Occipital lobe (tissue), 2 donors: Measurements from ENCODE around the gene JDP2. TPM values are rescaled to one million over a fixed set of nuclear protein-coding genes. Genes with fewer than 3 reads are reported as not detected.

Source experiments
- DNase-seq: peaks from one replicate; lab custom pipeline; 2025; lab: John Stamatoyannopoulos, UW
- total RNA-seq: library from RNA; depleted of rRNA; stranded (reverse); fragments of >200 nt; gene quantifications from one replicate; pipeline ENCODE4 v1.2.3, GENCODE V29; 2014

The JDP2 gene
- total RNA-seq, 1 donor from 2014 or later, result 4.2 TPM

GRCh38 chr14:75513911-75514672 lies 86.3 kb downstream of the JDP2 start:
- DNase-seq, result no peak

DNA sequence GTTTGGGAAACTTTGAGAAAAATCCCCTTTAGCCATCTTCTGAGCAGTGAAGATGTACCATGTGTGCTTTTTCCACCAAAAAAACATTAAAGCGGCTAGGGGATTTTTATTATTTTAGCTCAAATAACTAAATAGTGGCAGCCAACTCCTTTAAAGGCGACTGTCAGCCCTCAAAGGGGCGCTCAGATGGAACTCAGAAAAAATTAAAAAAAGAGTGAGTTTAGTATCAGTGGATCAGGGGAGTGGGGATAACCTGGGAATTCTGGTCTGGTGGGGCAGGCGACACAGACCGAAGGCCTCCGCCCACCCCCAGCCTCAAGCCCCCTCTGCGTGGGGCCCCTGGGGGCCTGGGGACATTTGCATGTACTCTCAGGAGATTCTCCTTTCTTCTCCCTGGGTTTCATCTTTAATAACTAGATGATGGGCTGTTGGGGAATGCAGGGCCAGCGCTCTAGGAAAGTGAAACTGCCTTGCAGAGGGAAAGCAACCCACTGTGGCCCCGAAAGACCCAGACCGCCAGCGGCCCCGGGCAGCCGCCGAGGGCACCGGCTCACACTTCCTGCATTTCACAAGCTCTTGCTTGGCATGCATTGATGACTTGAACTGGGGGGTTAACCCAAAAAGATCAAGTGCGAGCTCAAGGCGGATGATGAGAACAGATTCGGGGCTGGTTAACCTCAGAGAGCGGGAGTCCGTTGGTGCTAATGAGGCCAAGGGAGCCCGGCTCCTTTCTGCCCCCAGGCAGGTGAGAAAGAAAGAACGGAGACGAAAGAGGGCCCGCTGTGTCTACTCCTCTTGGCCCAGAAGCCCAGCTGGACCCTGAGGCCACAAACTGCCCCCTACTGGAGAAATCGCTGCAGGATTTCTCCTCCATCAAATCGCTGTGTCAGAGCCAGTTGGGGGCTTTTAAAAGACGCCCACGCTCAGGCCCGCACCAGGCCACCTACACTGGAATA lies 87.1 kb downstream of the JDP2 start:
- DNase-seq, result no peak

DNA sequence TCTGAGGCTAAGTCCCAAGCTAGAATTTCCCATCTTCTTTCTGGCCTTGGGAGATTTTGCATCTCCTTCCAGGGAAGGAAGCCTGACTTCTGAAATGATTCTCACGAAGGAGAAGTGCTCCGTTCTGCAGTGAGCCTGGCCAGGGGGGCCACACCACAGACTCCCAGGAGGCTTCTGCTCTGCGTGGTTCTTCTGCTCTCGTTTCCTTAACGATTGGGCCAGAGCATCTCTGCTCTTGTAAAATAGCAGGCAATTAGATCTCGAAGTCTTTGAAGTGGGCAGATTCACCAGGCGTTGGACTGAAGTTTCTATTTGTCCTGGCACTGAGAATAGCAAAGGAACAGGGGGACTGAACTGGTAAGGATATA lies 87.8 kb downstream of the JDP2 start:
- DNase-seq, result no peak

DNA sequence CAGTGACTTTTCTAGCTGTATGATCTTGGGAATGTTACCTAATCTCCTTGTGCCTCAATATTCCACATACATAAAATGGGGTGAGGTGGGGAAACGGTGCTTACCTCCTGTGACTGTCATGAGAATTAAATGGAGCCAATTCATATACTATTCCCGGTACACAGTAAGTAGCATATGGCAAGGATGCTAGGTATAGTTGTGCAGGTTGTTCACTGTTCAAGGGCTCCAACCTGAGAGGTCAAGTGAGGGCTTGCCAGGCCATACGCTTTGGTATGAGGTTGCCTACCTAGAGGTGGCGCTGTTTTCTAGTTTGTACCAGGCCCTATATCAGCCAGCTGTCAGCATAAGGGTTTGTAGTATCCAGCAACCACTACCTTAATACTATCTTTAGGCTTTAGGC lies 90.8 kb downstream of the JDP2 start:
- no peak for DNase-seq

- no peak for DNase-seq
These were observed 91.6 kb downstream of the JDP2 start for GRCh38 chr14:75519394-75519793.

DNA sequence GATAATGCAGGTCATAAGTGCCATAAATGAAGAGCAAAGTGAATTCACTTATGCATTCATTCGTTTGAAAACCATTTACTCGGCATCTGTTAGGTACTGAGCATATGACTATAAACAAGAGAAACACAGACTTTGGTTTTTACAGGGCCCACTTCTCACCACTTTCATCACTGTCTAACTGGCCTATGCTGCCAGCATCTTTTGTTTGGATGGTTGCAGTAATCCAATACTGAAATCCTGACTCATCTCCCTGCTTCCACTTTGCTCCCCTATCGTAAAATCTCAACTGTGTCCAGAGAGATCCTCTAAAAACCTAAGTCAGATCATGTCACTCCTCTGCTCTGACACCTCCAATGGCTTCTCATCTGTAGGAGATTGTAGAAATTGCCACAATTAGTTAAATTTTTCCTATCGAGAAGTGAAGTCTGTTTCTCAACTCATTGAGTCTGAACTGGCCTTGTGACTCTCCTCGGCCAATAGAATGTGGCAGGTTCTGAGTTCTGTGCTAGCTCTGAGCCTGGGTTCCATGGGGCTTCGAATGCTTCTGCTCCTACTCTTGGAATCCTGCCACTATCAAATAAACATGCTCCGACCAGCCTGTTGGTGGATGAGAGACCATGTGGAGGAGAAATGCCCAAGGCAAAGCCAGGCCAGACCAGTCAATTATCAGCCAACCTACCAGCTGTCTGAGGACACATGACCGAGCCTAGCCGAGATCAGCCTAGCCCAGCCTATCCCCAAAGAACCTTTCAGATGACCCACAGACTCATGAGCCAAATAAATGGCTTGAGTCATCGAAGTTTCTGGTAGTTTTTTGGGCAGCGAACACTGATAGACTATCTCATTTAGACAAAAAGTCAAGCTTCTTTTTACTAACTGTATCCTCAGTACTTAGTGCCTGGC lies 92.3 kb downstream of the JDP2 start:
- DNase-seq, result no peak

GRCh38 chr14:75520852-75521251 lies 93.0 kb downstream of the JDP2 start:
- no peak for DNase-seq

DNA sequence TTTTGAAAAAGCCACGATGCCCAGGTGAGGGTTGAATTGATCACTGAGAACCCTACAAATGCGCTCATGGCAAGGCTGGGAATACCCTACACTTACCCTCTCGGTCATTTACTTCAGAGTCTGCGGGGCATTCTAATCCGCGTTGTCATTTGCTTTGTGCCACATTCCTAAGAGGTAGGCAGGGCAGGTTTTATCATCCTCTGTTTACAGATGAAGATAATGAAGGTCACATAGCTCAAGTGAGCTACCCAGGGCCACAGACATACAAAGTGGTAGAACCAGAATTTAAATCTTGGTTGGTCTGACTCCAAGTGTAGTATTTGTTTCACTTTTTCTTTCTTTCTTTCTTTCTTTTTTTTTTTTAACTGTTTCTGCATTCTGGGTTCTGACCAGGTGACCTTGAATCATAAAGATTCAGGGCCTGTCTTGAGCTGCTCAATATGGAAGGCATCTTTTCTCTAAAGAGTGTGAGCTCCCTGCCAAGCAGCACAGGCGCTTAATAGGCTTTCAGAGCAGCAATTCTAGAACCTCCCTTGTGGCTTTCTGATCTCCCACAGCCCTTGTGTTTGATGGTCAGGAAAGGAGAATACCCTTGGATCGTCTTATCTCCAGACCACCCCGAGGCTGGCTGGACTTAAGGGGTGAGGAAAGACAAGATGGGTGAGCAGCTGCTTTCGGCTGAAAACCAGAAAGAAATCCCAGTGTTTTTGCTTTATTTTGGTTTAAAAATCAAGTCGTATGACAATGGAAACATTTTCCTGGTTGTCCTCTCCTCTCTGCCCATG lies 93.8 kb downstream of the JDP2 start:
- DNase-seq, result no peak

DNA sequence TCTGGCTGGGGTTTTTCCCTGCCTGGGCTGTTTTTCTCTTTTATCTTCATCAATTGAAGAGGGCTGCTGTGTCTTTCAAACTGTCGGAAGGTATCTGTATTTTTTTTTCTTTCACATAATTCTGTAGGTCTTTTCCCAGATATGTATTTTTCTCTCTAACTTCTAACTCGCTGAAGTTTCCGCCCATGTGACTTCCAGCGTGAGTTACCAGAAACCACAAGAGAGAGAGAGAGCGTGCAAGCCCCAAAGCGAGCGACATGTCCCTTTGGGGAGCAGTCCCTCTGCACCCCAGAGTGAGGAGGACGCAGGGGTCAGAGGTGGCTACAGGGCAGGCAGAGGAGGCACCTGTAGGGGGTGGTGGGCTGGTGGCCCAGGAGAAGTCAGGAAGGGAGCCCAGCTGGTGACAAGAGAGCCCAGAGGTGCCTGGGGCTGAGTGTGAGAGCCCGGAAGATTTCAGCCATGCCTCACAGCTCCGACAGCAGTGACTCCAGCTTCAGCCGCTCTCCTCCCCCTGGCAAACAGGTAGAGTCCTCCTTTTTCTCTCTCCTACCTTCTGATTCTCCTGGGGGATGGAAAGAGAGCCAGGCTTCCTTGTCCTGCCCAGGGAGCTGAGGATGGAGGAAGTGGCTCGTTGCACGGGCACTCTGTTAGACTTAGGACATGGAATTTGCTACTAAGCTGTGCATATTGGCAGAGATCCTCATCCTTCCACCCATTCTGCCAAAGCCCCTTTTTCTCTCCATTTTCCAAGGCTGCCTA lies 94.6 kb downstream of the JDP2 start, which contains the start of gene BATF:
TSS of gene BATF (plus strand) at position 246 of the 759 bp plus-strand sequence. CDS start at position 460, 214 bp downstream.
- no peak for DNase-seq

DNA sequence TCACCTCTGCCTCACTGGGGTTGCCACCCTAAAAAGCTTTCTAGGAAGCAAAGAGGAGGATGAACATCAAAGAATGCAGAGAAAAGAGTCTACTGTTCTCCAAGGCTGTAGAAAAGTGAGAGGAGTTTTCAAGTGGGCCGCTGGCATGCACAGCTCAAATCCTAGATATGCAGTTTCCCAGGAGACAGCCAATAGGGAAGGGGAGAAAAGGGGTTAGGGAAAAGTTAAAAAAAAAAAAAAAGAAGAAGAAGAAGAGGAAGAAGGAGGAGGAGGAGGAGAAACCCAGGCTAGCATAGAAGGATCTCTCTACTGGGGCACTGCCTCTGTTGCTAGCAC lies 95.1 kb downstream of the JDP2 start:
- DNase-seq, result no peak

Other genes with a start within 250 kb of the JDP2 start
- gene FOS, start 149.2 kb upstream of the JDP2 start, total RNA-seq, result 51.2 TPM
- gene BATF, start 94.4 kb downstream of the JDP2 start, total RNA-seq, result 0.47 TPM
- 2.5 TPM for gene FLVCR2, start 150.6 kb downstream of the JDP2 start, total RNA-seq
- 9.2 TPM for gene ERG28, start 232.9 kb downstream of the JDP2 start, total RNA-seq
- 36.7 TPM for gene TTLL5, start 233.2 kb downstream of the JDP2 start, total RNA-seq